Cardiac fibroblast (primary cell): ENCODE results near the gene CD80.
A peak's percentile ranks its signal among the peaks of the same experiment; 100 is the strongest.

Experiments
- DNase-seq, 2 donors: peaks; one replicate each; pipeline versions ENCODE4 v3.0.0 to v3.0.0-alpha.2; 2010; ENCODE audit warnings: low read depth in 2 of 2
- H3K4me3 ChIP-seq, 2 donors: replicated peaks in 1 of 2; 1 replicate in 1 of 2; 2 replicates in 1 of 2; pipeline ENCODE4 v1.5.1; 2011; ENCODE audit warnings: low read depth in 2 of 2, low read length in 2 of 2, mild to moderate bottlenecking in 2 of 2, moderate library complexity in 1 of 2
- CTCF ChIP-seq: IDR thresholded peaks from one replicate; pipeline ENCODE4 v1.5.1; 2011; ENCODE audit warnings: low read depth, mild to moderate bottlenecking, low read length, inconsistent platforms

The CD80 gene

GRCh38 chr3:119585208-119585607 is 25.8 kb upstream of the CD80 start:
- TF ChIP-seq CTCF = no peak
- DNase-seq = peak in 1 of 2 donors; percentile 38
- H3K4me3 ChIP-seq = no peak overlapping the region

GRCh38 chr3:119582178-119582577 is 22.8 kb upstream of the CD80 start:
- no peak for TF ChIP-seq CTCF
- no peak overlapping the region for H3K4me3 ChIP-seq
- peak in 1 of 2 donors; percentile 66 for DNase-seq

- no peak for TF ChIP-seq CTCF
- peak overlapping the region; percentile 55 to 57 for H3K4me3 ChIP-seq
- DNase-seq = peak in 1 of 2 donors; percentile 39
Measured at GRCh38 chr3:119580067-119580760, 20.8 kb upstream of the CD80 start.

- peak; percentile 68 to 69 for DNase-seq
- no peak for TF ChIP-seq CTCF
- H3K4me3 ChIP-seq = peak within 1 kb of the TSS; percentile 55 to 57
Measured at GRCh38 chr3:119579366-119580066, 20.1 kb upstream of the CD80 start, which contains the start of gene ADPRH. Gene ADPRH, plus strand, starts transcription at chr3:119579492. Its CDS starts 2,678 bp downstream, at chr3:119582170.

- TF ChIP-seq CTCF = no peak
- no peak for DNase-seq
- no peak overlapping the region for H3K4me3 ChIP-seq
Measured at GRCh38 chr3:119575507-119575906, 16.1 kb upstream of the CD80 start.

GRCh38 chr3:119571688-119572087 is 12.3 kb upstream of the CD80 start:
- no peak overlapping the region for H3K4me3 ChIP-seq
- DNase-seq = no peak
- no peak for TF ChIP-seq CTCF
